ENCODE data around the gene FOXJ1. TPM values are rescaled to one million over a fixed set of nuclear protein-coding genes. Genes with fewer than 3 reads are reported as not detected.
"Not testable (repeated sequence)": the region's sequence is repeated elsewhere in the genome, so short reads cannot be mapped to it uniquely, and the experiment has no call there.

FOXJ1 gene
- total RNA-seq (2014; rRNA removed; shearing (Covaris generic)): not detected in 2 replicates
- polyA plus RNA-seq (2015; cell fraction: cytosol; rRNA removed): not detected in 2 replicates
- not detected in 2 replicates for polyA plus RNA-seq (2015; cell fraction: nucleus; rRNA removed)

- DNase-seq (ENCODE audit: low read depth): peak; percentile 81
Observed at GRCh38 chr17:76141212-76142038, at the start of gene FOXJ1. Gene FOXJ1 (minus strand): TSS chr17:76141245. CDS start chr17:76140395, 850 bp downstream.

DNA sequence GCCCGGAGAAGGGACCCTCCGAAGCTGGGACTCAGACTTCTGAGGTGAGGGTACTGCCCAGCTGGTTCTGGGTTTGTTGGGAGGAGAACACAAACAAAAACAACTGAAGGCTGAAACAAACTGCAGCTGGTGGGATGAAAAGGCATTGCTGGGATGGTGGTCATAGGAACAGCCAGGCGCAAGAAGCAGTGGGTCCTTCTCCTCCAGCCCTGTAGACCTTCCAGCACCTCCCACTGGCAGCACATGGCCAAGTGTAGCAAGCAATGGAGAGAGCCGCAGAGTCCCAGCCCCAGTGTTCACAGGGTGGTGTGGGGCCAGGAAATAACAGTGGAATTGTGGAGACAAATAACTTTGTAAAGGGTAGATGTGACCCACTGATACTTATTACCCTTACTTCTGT lies 48.7 kb upstream of the FOXJ1 start:
- DNase-seq (ENCODE audit: low read depth): no peak

DNA sequence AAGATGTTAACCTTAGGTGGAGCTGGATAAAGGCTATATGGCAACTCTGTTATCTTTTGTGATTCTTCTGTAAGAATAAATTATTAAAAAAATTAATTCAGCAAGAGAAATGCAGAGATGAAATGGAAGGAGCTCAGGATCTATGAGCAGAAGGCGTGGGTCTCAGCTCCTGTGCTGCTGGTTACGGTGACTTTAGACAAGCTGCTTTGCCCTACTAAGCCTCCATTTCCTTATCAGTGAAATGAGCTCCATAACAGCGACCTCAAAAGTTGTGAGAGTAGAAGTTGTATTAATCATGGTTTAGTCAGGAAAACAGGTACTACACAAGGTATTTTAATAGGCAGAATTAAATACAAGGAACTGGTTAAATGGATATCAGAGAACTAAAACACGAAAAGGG lies 48.2 kb upstream of the FOXJ1 start:
- DNase-seq (ENCODE audit: low read depth): no peak

GRCh38 chr17:76188213-76189016 lies 47.4 kb upstream of the FOXJ1 start:
- DNase-seq (ENCODE audit: low read depth): no peak

GRCh38 chr17:76186774-76187173 lies 45.7 kb upstream of the FOXJ1 start:
- DNase-seq (ENCODE audit: low read depth): not testable (repeated sequence)

DNA sequence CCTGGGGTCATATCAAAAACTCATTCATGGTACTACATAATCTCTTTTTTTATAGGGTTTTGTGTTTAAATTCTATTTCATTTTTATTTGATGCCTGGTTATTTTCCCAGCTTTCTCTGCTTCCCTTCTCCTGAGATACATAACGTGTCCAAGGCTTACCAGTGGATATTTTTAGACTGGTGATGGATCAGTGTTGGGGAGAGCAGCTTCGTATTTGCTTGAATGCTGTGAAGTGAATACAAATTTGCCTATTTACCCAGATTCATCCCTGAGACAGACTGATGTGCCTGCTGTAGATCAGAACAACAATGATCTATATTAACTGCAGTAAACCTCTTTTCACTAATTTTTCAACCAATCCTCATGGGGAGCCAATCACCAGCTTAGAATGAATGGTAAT lies 43.2 kb upstream of the FOXJ1 start:
- DNase-seq (ENCODE audit: low read depth): no peak

DNA sequence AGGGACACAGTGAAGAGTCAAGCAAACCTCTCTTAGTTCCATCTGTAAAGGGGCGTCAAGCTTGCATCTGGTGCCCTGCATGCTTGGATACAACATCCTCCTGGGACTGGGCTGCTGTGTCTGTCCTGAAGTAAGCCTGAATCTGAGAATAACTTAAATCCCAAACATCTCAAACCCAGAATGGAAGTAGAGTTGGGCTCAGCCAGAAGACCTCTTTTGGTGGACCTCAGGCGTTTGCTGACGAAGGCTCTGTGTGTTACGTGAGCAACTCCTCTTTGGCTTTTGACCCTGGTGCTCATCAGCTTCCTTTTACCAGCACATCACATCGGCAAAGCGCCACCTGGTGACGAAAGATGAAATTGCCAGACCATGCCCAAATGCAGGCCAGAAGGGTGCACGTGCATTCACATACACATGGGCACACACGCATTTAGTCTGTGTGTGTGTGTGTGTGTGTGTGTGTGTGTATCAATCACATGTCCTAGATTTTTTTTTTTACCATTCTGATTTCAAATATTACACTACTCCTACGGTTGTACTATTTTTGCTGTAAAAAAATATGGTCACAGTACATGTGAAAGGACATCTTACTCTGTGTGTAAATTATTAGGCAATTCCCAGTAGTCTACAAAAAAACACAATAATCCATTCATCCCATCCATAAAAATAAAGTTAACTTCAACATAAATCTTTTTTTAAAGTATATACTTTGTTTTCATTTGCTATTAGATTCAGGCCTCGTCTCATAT lies 41.1 kb upstream of the FOXJ1 start:
- DNase-seq (ENCODE audit: low read depth): peak; percentile 90

GRCh38 chr17:76179496-76180467 lies 38.7 kb upstream of the FOXJ1 start:
- DNase-seq (ENCODE audit: low read depth): peak; percentile 27

DNA sequence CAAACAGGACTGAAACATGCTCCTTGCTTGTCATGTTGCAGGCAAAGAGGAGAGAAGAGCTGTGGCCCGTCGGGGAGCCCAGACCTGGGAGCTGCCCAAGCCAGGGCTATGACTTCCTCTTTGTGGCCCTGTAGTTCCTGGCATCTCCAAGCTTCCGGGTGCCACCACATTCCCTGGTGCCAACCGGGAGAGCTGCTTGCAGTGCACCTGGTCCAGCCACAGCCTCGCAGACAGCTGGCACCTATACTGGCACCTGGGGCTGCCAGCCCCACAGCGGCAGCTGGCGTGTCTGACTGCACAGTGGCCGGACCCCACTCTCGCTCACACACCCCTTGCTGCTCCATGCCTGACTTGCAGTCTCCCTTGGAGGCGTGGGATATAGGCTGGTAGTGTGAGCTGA lies 37.1 kb upstream of the FOXJ1 start:
- DNase-seq (ENCODE audit: low read depth): no peak

GRCh38 chr17:76176701-76177574 lies 35.9 kb upstream of the FOXJ1 start:
- DNase-seq (ENCODE audit: low read depth): no peak

DNA sequence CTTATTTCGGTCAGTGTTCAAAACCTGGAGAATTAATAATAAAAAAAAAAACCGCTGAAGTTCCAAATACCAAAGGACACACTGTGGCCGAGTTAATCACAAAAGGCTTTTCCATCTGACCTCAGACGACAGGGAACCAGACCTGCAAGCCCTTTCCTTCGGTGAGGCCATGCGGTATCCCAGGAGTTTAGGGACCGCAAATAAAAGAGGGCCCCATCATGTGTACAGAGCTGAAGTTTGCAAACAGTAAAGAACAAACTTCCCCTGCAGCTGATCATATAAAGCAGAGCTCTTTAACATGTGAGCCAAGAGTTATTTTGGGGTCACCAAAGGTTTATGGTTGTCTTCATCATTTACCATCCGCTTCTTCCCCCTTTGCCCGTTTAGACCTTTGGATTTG lies 33.0 kb upstream of the FOXJ1 start:
- no peak for DNase-seq (ENCODE audit: low read depth)

DNA sequence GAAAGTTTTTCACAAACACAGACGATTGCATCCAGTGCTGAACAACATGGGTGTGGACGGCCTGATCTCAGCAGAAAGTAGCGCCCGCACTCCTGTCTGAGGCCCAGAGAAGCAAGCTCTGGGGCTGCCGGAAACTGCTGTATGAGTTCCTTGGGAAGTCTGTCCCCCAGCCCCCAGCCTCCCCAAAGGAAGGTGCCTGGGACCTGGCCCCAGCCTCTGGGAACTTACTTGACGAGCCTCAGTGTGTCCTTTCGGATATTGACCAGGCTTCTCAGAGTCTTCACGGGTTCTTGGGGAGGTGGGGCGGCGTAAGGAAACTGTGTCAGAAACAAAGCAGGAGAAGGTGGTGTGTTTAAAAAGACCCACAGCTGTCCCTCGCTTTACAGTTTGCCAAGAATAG lies 32.4 kb upstream of the FOXJ1 start:
- no peak for DNase-seq (ENCODE audit: low read depth)

DNA sequence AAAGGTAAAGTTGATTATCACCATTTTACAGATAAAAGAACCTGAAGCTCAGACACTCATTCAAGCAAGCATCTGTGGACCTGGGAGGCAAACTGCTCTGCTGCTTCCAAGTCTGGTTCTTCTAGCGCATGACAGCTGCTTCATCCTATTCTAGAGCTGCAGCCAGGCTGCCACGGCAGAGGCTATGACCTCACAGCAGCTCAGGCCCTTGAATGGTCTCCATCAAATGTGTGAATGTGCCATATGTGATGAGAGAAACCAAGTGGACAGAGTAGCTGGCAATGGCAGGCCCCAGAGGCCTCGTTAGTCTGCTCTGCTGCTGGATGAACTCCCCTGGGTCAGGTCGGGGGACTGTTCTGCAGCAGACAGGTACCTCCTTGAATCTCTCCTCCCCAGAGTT lies 30.7 kb upstream of the FOXJ1 start:
- no peak for DNase-seq (ENCODE audit: low read depth)

DNA sequence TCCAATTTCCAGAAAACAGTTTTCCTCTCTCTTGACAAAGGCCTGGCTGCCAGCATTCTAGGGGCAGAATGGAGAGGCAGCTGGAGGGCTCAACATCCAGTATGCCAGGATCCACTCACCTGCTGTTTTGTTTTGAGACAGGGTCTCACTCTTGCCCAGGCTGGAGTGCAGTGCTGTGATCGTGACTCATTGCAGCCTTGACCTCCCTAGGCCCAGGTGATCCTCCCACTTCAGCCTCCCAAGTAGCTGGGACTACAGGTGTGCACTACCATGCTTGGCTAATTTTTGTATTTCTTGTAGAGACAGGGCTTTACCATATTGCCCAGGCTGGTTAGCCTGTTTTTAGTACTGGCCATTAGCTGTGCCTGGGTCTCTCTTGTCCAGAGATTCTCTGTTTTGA lies 29.1 kb upstream of the FOXJ1 start:
- DNase-seq (ENCODE audit: low read depth): no peak

DNA sequence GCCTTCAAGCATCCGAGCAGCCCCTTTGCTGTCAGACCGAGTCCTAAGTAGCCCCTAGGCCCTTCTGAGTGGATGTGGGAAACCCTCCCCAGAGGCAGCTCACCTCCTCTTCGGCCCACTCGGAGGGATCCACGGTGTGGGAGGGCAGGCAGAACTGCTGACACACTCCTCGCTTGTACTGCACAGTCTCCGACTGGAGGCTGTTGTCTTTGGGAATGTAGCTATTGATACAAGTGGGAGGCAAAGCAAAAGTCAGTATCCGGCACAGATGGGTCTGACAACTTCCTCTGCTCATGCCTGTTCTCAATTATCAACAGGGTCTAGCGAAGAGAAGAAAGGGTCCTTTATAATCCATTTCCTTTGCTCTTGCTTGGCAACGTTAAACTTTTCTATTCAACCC lies 25.9 kb upstream of the FOXJ1 start:
- no peak for DNase-seq (ENCODE audit: low read depth)

DNA sequence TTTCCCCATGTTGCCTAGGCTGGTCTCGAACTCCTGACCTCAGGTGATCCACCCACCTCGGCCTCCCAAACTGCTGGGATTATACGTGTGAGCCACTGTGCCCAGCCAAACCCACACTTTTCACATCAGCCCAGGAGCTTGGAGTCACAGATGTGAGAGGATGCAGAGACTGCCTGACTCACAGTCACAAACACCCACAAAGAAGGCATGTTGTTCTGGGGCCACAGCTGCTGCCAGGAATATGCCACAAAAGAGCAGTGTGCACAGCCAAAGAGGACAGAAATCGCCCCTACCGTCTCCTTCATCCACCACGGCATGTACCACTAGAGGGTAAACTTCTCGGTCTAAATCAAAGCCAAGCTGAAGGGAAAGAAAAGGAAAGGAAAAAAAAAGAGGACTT lies 25.1 kb upstream of the FOXJ1 start:
- DNase-seq (ENCODE audit: low read depth): peak; percentile 10

DNA sequence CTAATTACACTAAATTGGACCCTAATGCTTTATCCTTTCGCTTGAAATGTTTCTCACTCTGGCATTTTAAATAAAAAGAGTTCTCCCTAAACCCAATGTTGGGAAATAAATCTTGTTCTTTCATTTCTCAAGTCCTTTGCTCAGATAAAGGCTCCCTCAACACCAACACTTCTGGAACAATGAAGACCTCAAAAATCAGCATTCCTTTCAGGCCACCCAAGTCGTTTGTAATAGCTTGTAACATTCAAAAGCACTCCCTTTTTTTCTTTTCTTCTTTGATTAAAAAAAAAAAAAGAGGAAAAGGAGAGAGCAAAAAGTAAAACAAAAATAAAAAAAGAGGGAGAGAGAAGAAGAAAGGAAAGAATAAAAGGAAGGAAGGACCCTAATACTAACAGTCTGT lies 23.3 kb upstream of the FOXJ1 start:
- no peak for DNase-seq (ENCODE audit: low read depth)

- DNase-seq (ENCODE audit: low read depth): no peak
Observed at GRCh38 chr17:76163919-76164318, 22.9 kb upstream of the FOXJ1 start.

DNA sequence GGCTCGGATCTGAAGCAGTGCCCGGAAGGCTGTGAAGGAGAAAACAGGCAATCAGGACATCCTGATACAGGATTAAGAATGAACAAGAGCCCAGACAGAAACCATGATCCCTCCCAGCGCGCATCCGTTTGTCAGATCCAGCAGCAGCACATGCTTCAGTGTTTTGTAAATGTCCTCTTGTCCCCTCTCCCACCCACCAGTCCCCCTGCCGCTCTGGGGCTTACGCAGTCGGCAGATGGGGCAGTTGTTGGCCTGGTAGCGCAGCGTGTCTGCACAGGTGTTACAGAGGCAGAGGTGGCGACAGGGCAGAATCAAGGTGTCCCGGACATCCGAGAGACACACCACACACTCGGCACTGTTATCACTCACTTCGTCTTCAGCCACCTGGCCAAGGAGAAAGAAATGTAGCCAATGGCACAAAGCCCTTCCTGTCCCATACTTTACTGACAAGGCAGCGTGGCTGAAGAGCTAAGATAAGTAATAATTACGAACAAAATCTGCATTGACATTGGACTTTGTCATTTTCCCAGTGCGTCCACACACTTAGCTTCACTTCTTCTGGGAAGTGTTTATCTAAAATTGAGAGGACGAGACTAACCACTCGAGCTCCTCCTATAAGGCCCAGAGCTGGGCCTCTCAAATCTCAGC lies 20.7 kb upstream of the FOXJ1 start:
- DNase-seq (ENCODE audit: low read depth): no peak

All from HT1080 (cell line).